GM23338 (cell line): ENCODE measurements around the gene CRACR2B. TPM values are rescaled to one million over a fixed set of nuclear protein-coding genes. Genes with fewer than 3 reads are reported as not detected.

Experiments
- ATAC-seq: fragments of 200-7000 bp; cut with Tn5 transposase; 3 replicates; pipeline ENCODE4 v1.9.1; 2020
- DNase-seq: peaks from one replicate; pipeline ENCODE4 v3.0.0-alpha.2; 2015; ENCODE audit warnings: low spot score
- H2AFZ ChIP-seq: fragments of 200-600 bp; sonication (generic); 2 replicates; pipeline ENCODE4 v1.8.0; 2016; ENCODE audit warnings: antibody characterized with exemption, mild to moderate bottlenecking, moderate library complexity
- H3F3A ChIP-seq: fragments of 200-600 bp; sonication (generic); replicated peaks from 2 replicates; pipeline ENCODE4 v1.8.0; 2017; ENCODE audit warnings: antibody characterized with exemption, mixed run types, low read depth
- H3K27ac ChIP-seq: fragments of 200-600 bp; sonication (generic); 2 replicates; pipeline ENCODE4 v1.6.1; 2016; ENCODE audit warnings: low read depth
- H3K27me3 ChIP-seq: fragments of 200-600 bp; sonication (generic); 2 replicates; pipeline ENCODE4 v1.8.0; 2016; ENCODE audit warnings: mild to moderate bottlenecking, mixed run types, moderate library complexity; ENCODE audit not compliant: insufficient read depth
- H3K36me3 ChIP-seq: fragments of 200-600 bp; sonication (generic); 2 replicates; pipeline ENCODE4 v1.8.0; 2016; ENCODE audit warnings: mild to moderate bottlenecking; ENCODE audit not compliant: insufficient read depth
- H3K4me1 ChIP-seq: fragments of 200-600 bp; sonication (generic); 2 replicates; pipeline ENCODE4 v1.8.0; 2016; ENCODE audit warnings: mild to moderate bottlenecking, moderate library complexity; ENCODE audit not compliant: insufficient read depth
- H3K4me2 ChIP-seq: fragments of 200-600 bp; sonication (generic); 2 replicates; pipeline ENCODE4 v1.7.1; 2017; ENCODE audit warnings: mixed run types
- H3K4me3 ChIP-seq: fragments of 200-600 bp; sonication (generic); 2 replicates; pipeline ENCODE4 v1.6.1; 2016; ENCODE audit warnings: mixed run types
- H3K79me2 ChIP-seq: fragments of 200-600 bp; sonication (generic); replicated peaks from 2 replicates; pipeline ENCODE4 v1.8.0; 2017; ENCODE audit warnings: mild to moderate bottlenecking; ENCODE audit not compliant: insufficient read depth
- H3K9me2 ChIP-seq: fragments of 200-600 bp; sonication (generic); 2 replicates; pipeline ENCODE4 v1.8.0; 2017; ENCODE audit not compliant: insufficient read depth
- H4K20me1 ChIP-seq: fragments of 200-600 bp; sonication (generic); replicated peaks from 2 replicates; pipeline ENCODE4 v1.8.0; 2017; ENCODE audit warnings: mild to moderate bottlenecking; ENCODE audit not compliant: insufficient read depth
- H3K27ac Mint-ChIP-seq: 2 replicates; pipeline ENCODE4 v1.8.0; 2020; ENCODE audit warnings: inconsistent platforms, mild to moderate bottlenecking, moderate library complexity, mixed read lengths
- H3K27me3 Mint-ChIP-seq: 3 replicates; pipeline ENCODE4 v1.8.0; 2022; ENCODE audit warnings: low read depth, mild to moderate bottlenecking, moderate library complexity, mixed read lengths, inconsistent platforms; ENCODE audit not compliant: insufficient read depth, poor library complexity
- H3K36me3 Mint-ChIP-seq: 3 replicates; pipeline ENCODE4 v1.8.0; 2021; ENCODE audit warnings: low read depth, mild to moderate bottlenecking, inconsistent platforms, moderate library complexity, mixed read lengths
- H3K4me1 Mint-ChIP-seq: 3 replicates; pipeline ENCODE4 v1.8.0; 2020; ENCODE audit warnings: mild to moderate bottlenecking, inconsistent platforms, mixed read lengths
- H3K4me3 Mint-ChIP-seq: 3 replicates; pipeline ENCODE4 v1.8.0; 2021; ENCODE audit warnings: moderate library complexity, mild to moderate bottlenecking, inconsistent platforms, mixed read lengths
- H3K9me3 Mint-ChIP-seq: 3 replicates; pipeline ENCODE4 v1.8.0; 2020; ENCODE audit warnings: moderate library complexity, mild to moderate bottlenecking, inconsistent platforms, mixed read lengths
- CREB1 ChIP-seq: fragments of 250-450 bp; sonication (Bioruptor Pico); IDR thresholded peaks from 2 replicates; pipeline ENCODE4 v1.5.0; 2020; ENCODE audit warnings: low read depth, mild to moderate bottlenecking, moderate library complexity
- CTCF ChIP-seq, 2 experiments: fragments of 200-600 bp in 1 of 2; sonication (generic) in 1 of 2; conservative IDR thresholded peaks; 2 replicates each; pipeline versions ENCODE4 v1.5.1 to v1.6.1; 2016 to 2017; ENCODE audit warnings: antibody characterized with exemption in 2 of 2, low read depth in 2 of 2, mild to moderate bottlenecking in 2 of 2, moderate library complexity in 1 of 2
- ETS1 ChIP-seq: IDR thresholded peaks from 2 replicates; pipeline ENCODE4 v1.6.1; 2016; ENCODE audit warnings: antibody characterized with exemption
- EZH2 ChIP-seq: fragments of 200-600 bp; sonication (generic); IDR thresholded peaks from one replicate; pipeline ENCODE4 v1.8.0; 2017; ENCODE audit warnings: antibody characterized with exemption, mild to moderate bottlenecking, low read depth; ENCODE audit not compliant: unreplicated experiment
- POLR2AphosphoS5 ChIP-seq: IDR thresholded peaks from 2 replicates; pipeline ENCODE4 v1.6.1; 2016; ENCODE audit warnings: antibody characterized with exemption, low read depth
- REST ChIP-seq: IDR thresholded peaks from one replicate; pipeline ENCODE4 v1.6.1; 2018; ENCODE audit warnings: antibody characterized with exemption; ENCODE audit not compliant: unreplicated experiment
- STAT1 ChIP-seq: IDR thresholded peaks from one replicate; pipeline ENCODE4 v1.6.1; 2016; ENCODE audit warnings: antibody characterized with exemption; ENCODE audit not compliant: unreplicated experiment
- ZNF331 ChIP-seq: fragments of 250-450 bp; sonication (Bioruptor Pico); IDR thresholded peaks from 2 replicates; pipeline ENCODE4 v1.5.0; 2020; ENCODE audit warnings: low read depth, mild to moderate bottlenecking, moderate library complexity
- polyA plus RNA-seq: library from polyadenylated mRNA; unstranded; fragments of >200 nt; fragmentation: Nextera tagmentation; extraction: Ambion mirVana; gene quantifications from 2 replicates; pipeline ENCODE4 v1.2.1, GENCODE V29; 2016
- total RNA-seq: library from RNA; depleted of rRNA; stranded (reverse); fragments of >200 nt; shearing (Covaris generic); gene quantifications from 2 replicates; pipeline ENCODE4 v1.2.3, GENCODE V29; 2014

The CRACR2B gene
- total and polyA plus RNA-seq, 2 experiments from 2014 or later = 55.9 to 64.1 TPM

DNA sequence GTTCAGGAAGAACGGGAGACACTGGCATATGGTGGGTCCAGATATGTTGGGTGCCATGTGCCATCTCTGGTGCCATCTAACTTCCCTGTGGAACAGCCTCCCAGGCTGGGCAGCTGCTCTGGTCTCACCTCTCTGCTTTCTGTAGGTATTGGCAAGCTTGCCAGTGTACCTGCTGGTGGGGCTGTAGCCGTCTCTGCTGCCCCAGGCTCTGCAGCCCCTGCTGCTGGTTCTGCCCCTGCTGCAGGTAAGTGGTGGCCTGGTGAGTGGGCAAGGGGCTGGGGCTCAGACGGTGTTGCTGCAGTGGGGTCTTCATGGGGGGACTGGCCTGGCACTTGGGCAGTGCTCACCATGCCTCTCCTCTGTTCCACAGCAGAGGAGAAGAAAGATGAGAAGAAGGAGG is 15.3 kb upstream of the CRACR2B start:
- no peak overlapping the region for H3K4me2 ChIP-seq
- H3F3A ChIP-seq = peaks cover 50% of the 10 kb centered on the region
- H3K36me3 Mint-ChIP-seq = peaks cover 46% of the 10 kb centered on the region
- peaks cover 22% of the 10 kb centered on the region for H3K36me3 ChIP-seq
- H4K20me1 ChIP-seq = peaks cover 20% of the 10 kb centered on the region
- no peaks in the 10 kb centered on the region for H3K9me2 ChIP-seq
- TF ChIP-seq ETS1 (no peak), CREB1 (no peak), CTCF (conservative IDR thresholded peaks at IDR 0.05; ENCODE audit: low read depth in 2 of 2) (no peak)
- H3K4me1 ChIP-seq = peaks cover 13% of the 10 kb centered on the region
- H3K9me3 Mint-ChIP-seq = peaks cover 5% of the 10 kb centered on the region; the same call in 1 of the 3 replicates
- peaks cover 21% of the 10 kb centered on the region for H3K4me1 Mint-ChIP-seq
- H2AFZ ChIP-seq = no peak overlapping the region
- H3K4me3 Mint-ChIP-seq = peak overlapping the region; percentile 94
- no peak for DNase-seq
- no peak overlapping the region for H3K4me3 ChIP-seq
- no peak for ATAC-seq
- peak overlapping the region; percentile 94; the same call in 1 of the 2 replicates for H3K27ac ChIP-seq
- no peaks in the 10 kb centered on the region for H3K27me3 ChIP-seq
- H3K27me3 Mint-ChIP-seq = peaks cover 39% of the 10 kb centered on the region
- peaks cover 37% of the 10 kb centered on the region for H3K79me2 ChIP-seq
- H3K27ac Mint-ChIP-seq = 0 out of 2 replicates have a peak overlapping the region, but pooled peaks have one; percentile 36

DNA sequence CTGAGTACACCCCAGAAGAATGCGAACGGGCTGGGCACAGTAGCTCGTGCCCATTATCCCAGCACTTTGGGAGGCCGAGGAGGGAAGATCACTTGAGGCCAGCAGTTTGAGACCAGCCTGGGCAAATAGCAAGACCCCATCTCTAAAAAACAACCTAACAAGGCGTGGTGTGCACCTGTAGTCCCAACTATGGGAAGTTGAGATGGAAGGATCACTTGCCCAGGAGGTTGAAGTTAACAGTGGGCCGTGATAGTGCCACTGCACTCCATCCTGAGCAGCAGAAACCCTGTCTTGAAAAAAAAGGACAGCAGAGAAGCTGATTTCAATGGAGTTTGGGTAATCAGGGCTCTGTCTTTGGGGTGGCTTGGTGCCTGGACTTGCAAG is 14.7 kb upstream of the CRACR2B start:
- Histone ChIP-seq H2AFZ (no peak overlapping the region), H3F3A (peaks cover 46% of the 10 kb centered on the region), H3K36me3 (peaks cover 22% of the 10 kb centered on the region), H3K27me3 (no peaks in the 10 kb centered on the region), H3K27ac (peak overlapping the region; percentile 94), H3K9me2 (no peaks in the 10 kb centered on the region), H3K4me3 (no peak overlapping the region), H3K79me2 (peaks cover 31% of the 10 kb centered on the region), H3K4me2 (no peak overlapping the region), H4K20me1 (peaks cover 20% of the 10 kb centered on the region), H3K4me1 (peaks cover 13% of the 10 kb centered on the region)
- Mint-ChIP-seq H3K27ac (no peak overlapping the region), H3K4me1 (peaks cover 18% of the 10 kb centered on the region; the same call in 2 of the 3 replicates), H3K27me3 (peaks cover 35% of the 10 kb centered on the region), H3K9me3 (peaks cover 5% of the 10 kb centered on the region; the same call in 1 of the 3 replicates), H3K36me3 (peaks cover 46% of the 10 kb centered on the region), H3K4me3 (peak overlapping the region; percentile 94; the same call in 1 of the 3 replicates)
- ATAC-seq (no peak), DNase-seq (no peak)
- no peak for TF ChIP-seq EZH2
- no peak for TF ChIP-seq STAT1
- TF ChIP-seq ETS1 = no peak
- no peak for TF ChIP-seq POLR2AphosphoS5
- TF ChIP-seq CTCF (conservative IDR thresholded peaks at IDR 0.05; ENCODE audit: low read depth in 2 of 2) = no peak
- no peak for TF ChIP-seq REST
- TF ChIP-seq ZNF331 (CRISPR knock-in tag) = no peak
